HG02973 (cell line): Measurements from ENCODE around the gene B3GALT5.
"Not testable (repeated sequence)": the region's sequence is repeated elsewhere in the genome, so short reads cannot be mapped to it uniquely, and the experiment has no call there.

ENCODE experiments used
- ATAC-seq: cut with Tn5 transposase; IDR thresholded peaks from one replicate; pipeline ENCODE4 v1.9.1; 2021; ENCODE audit warnings: moderate library complexity; ENCODE audit not compliant: unreplicated experiment

The B3GALT5 gene, protein sequence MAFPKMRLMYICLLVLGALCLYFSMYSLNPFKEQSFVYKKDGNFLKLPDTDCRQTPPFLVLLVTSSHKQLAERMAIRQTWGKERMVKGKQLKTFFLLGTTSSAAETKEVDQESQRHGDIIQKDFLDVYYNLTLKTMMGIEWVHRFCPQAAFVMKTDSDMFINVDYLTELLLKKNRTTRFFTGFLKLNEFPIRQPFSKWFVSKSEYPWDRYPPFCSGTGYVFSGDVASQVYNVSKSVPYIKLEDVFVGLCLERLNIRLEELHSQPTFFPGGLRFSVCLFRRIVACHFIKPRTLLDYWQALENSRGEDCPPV

DNA sequence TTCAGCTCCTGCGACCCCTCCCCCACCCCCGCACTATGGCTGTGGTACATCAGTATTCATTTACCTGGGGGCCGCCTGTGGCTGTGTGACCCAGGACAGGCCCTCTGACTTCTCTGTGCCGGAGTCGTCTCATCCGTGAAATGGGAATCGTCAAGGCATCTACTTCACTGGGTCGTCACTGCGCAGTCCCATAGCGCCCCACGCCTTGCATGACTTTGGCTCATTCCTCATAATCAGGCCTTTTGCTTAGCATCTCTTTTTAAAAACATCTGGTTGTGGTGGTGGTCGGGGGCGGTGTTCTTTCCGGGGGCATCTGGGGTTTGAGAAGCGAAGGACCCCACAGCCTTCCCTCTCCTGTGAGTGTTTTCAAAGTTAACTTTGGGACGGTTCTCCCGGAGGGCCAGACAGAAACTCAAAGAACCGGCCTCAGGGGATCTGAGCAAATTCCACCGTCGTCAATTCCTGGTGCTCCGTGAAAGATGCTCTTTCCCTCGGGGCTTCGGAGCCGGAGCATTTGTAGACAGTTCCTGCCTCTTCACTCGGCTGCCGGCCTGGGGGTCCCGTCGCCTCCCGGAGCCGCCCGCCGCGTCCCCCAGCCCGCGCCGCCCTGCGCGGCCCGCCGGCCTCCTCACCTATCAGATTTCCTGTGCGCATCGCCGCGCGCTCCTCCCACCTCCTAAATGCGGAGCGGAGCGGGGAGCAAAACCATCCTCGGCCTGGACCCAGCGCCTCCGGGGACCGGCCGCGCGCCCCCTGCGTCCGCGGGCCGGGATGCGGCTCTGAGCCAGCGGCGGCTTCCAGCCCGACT is at the start of gene B3GALT5:
B3GALT5 (plus strand) TSS at position 708 of the 808 bp plus-strand sequence. CDS start 47,620 bp downstream, outside the sequence.
- ATAC-seq = no peak

GRCh38 chr21:39564200-39564599 is 48.5 kb upstream of the B3GALT5 start:
- no peak for ATAC-seq

GRCh38 chr21:39567180-39567972 is 45.4 kb upstream of the B3GALT5 start:
- ATAC-seq = no peak

- no peak for ATAC-seq
These were observed 44.4 kb upstream of the B3GALT5 start for GRCh38 chr21:39568361-39568760.

GRCh38 chr21:39575775-39576174 is 37.0 kb upstream of the B3GALT5 start:
- no peak for ATAC-seq

DNA sequence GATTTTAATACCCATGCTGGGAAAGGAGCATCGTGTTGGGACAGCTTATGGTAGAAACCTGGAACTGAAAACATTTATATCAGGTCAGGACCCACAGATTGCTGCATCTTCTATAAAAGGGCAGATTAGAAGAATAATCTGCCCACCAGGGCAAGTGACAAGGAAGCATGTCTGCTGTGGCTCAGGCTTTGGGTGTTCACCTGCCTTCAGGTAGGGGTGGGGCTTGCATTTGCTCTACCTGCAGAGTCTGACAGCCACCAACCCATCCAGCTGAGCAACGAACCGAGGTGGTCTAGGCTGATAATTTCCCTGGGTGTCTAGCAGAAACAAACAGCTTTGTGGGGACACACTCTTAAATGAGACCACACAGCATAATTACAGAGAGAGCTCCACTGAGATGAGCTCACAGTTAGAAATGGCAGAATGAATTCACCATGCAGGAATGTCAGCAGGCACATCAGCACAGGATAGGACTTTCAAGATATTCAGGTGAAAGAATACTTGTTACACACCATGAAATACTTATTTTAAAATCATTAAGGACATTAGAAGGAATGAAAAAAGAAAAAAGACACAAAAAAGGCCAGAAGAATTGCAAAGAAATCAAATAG is 36.1 kb upstream of the B3GALT5 start:
- ATAC-seq = no peak

GRCh38 chr21:39579734-39580332 is 32.9 kb upstream of the B3GALT5 start:
- ATAC-seq = no peak

DNA sequence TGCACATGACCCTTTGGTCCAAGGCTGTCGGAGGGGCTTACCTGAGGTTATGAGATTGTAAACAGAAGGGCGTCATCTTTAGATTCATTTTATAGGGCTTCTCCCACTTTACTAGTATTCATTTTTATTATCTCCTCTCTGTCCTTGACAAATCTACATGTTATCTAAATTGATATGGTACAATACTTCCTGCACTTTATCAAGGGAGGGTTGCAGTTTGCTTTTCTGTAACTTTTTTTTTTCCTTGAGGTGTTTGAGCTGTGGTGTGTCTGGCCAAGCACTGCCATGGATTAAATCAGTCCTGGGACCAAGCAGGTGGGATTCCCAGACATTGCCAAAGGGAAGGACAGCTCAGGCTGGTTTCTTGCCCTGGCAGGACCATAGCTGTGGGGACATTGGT is 32.0 kb upstream of the B3GALT5 start:
- no peak for ATAC-seq

DNA sequence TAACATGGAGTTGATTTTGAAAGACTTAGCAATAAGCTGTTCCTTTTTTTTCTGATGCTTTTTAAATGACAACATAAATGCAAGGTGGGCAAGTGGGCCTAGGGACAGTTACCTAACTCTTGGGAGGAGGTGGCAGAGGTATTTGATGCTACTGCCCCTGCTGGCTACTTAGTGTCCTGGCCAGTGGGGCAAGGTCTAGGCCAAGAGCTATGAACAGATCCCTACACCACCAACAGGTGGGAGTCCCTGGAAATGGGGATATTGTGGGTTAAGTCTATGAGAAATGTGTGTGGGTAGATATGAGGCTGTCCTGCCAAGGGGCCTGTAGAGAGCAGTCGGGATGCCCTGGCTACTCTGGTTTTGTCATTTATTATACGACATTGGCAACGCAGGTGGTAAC is 31.3 kb upstream of the B3GALT5 start:
- ATAC-seq = no peak

DNA sequence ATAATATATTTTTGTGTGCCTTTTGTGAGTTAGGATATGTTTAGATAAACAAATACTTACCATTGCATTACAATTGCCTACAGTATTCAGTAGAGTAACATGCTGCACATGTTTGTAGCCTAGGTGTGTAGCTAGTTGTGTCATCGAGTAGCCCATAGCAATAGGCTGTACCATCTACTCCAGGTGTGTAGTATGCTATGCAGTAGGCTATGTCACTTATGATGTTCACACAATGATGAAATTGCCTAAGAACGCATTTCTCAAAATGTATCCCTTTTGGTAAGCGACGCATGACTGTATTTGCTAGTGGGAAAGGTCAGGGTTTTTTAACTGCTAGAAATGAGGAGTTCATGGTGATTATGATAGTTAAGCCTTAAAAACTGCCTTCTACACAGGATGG is 30.0 kb upstream of the B3GALT5 start:
- no peak for ATAC-seq

- not testable (repeated sequence) for ATAC-seq
These were observed 29.2 kb upstream of the B3GALT5 start for GRCh38 chr21:39583586-39583985.

DNA sequence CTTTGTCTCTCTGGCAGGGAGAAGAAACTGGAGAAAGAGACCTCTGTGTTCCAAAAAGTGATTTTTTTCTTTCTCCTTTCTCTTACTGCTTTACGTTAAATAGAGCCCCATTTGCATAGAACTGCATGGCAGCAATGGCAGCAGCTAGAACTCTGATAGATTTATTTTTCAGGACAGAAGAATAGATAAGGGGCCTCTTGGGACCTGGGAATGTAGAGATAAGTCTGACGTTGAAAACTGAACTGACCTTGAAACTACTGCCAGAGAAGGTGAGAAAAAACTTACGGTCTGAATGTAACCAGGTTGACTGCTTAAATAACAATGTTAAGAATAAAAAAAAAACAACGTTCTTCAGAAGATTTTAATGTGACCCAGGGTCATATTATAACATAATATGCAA is 25.4 kb upstream of the B3GALT5 start:
- ATAC-seq = no peak

DNA sequence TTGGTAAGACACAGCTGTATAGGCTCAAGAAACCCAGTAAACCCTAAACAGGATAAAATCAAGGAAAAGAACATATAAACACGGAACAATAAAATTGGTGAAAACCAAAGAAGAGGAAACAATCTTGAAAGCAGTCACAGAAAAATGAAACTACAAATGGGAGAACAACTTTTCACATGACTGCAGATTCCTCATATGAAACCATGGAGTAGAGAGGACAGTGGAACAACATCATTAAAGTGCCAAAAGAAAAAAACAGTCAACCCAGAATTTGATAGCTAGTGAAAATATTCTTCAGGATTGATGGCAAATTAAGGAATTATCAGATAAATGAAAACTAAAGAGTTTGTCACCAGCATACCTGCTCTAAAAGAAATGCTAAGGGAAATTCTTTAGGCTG is 23.9 kb upstream of the B3GALT5 start:
- no peak for ATAC-seq

GRCh38 chr21:39593522-39593921 is 19.2 kb upstream of the B3GALT5 start:
- no peak for ATAC-seq

- ATAC-seq = no peak
These were observed 17.3 kb upstream of the B3GALT5 start for GRCh38 chr21:39595465-39595864.

DNA sequence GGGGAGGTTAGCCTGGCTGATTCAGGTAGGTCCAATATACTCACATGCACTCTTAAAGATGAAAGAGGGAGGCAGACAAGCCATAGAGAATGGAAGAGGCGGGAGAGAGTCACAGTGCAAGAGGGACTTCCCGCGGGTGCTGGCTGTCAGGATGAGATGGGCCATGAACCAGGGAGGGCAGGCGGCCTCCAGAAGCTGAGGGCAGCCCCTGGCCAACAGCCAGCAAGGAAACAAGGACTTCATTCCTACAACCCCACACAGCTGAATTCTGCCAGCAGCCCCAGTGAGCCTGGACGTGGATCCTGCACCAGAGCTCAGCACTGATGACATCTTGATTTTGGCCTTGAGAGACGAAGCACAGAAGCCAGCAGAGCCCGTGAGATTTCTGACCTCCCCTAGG is 15.1 kb upstream of the B3GALT5 start:
- ATAC-seq = no peak

DNA sequence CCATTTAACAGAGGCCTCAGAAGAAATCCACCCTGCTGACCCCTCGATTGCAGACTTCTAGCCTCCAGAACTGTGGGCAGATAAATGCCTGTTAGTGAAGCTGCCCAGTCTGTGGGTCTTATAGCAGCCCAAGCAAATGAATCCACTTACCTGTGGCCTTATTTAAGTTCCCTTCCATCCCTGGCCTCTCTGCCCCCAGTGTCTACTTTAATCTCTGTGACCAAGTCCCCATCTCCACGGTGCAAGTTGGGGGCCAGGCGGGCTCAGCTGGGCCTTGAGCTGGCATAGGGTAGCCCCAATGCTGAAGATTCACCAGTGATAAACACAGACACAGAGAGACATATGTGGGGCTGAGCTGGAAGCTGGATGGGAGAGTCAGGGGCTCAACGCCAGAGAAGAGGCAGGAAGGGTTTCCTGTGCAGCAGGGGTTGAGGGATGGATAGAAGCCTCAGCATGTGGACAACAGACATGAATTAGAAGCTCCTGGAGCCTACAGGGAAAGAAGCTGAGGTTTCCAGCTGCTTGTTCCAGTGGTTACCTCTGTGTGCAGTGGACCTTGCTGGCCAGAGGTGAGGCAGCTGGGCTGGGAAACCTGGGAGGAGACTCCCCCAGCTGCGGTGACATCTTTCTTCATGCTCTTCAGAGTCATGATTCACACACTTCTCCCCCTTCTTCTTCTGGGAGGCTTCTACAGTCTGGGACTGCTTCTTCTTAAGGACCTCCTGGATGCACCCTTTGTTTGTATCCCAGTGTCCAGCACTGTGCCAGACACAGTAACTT is 13.4 kb upstream of the B3GALT5 start:
- ATAC-seq = no peak

- no peak for ATAC-seq
These were observed 11.4 kb upstream of the B3GALT5 start for GRCh38 chr21:39601187-39601928.

DNA sequence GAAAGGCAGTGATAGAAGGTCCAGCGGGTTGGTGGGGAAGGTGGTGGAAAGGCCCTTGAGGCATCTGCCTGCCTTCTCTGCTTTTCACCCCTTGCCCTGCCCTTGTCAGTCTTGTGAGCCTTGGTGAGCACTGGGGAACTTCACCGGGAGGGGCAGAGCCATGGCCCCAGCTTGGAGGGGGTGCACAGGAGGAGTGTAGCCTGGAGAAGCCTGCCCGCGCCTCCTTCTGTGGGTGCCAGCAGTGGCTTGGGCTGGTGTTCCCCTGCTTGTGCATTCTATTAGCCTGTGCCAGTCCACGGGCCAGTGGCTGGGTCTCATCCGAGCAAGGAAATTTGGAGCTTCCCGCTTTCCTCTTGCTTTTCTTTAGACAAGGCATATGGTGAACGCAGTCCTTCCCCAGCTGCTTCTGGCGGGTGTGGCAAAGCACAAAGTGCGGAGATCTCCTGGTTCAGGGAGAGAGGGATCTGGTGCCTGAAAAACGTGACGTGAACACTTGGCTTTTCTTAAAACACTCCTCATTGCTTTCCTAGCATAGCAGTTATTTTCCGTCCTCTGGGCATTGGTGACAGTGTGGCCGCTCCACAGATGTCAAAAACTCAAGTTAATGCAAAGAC is 10.6 kb upstream of the B3GALT5 start:
- no peak for ATAC-seq
